GM12878 (cell line): Measurements from ENCODE around the gene METAP1D. TPM values are rescaled to one million over a fixed set of nuclear protein-coding genes. Genes with fewer than 3 reads are reported as not detected.

ENCODE experiments used
- ATAC-seq: fragments of 200-7000 bp; cut with Tn5 transposase; 3 replicates; pipeline ENCODE4 v1.9.1; 2020; ENCODE audit warnings: mild to moderate bottlenecking, moderate library complexity
- BruUV-seq: library from RNA; stranded (reverse); fragments of 400-500 nt; replicated peaks from 2 replicates; lab custom pipeline; 2021; lab: Mats Ljungman, UMichigan
- CTCF ChIA-PET: fragments of 300-600 bp; sonication (Branson Sonifier 250); formaldehyde crosslinking; extraction: SDS; loops from one replicate; lab custom pipeline; 2021; ENCODE audit warnings: inconsistent platforms; lab: Yijun Ruan, JAX
- POLR2A ChIA-PET: fragments of 350-600 bp; formaldehyde crosslinking; extraction: SDS; loops from one replicate; lab custom pipeline; 2021; ENCODE audit warnings: inconsistent platforms; lab: Charles Lee
- RAD21 ChIA-PET: fragments of 300-600 bp; sonication (Branson Sonifier 250); formaldehyde crosslinking; loops from one replicate; lab custom pipeline; 2023; ENCODE audit warnings: antibody characterized with exemption; ENCODE audit not compliant: unreplicated experiment; lab: Charles Lee
- SMC1A ChIA-PET: fragments of 300-600 bp; sonication (Branson Sonifier 250); formaldehyde crosslinking; loops from one replicate; lab custom pipeline; 2023; ENCODE audit not compliant: unreplicated experiment, uncharacterized antibody; lab: Charles Lee
- DNase-seq: peaks from one replicate; pipeline ENCODE4 v3.0.0-alpha.2; 2011; ENCODE audit warnings: low read depth, low spot score
- FAIRE-seq: peaks from 3 replicates; lab custom pipeline; 2011; peaks lifted over from hg19 to GRCh38; lab: Jason Lieb, UNC
- H2AFZ ChIP-seq: 2 replicates; pipeline ENCODE4 v1.6.0; 2011; ENCODE audit warnings: low read depth, low read length, control low read depth; ENCODE audit not compliant: control insufficient read depth
- H3K27ac ChIP-seq: 2 replicates; pipeline ENCODE4 v1.5.1; 2011; ENCODE audit warnings: control low read depth; ENCODE audit not compliant: control insufficient read depth, insufficient read depth
- H3K27me3 ChIP-seq, 2 experiments: replicated peaks in 1 of 2; 2 replicates each; pipeline versions ENCODE4 v1.6.0 to v1.6.1; 2011; ENCODE audit warnings: low read length in 1 of 2; ENCODE audit not compliant: control insufficient read depth in 2 of 2, insufficient read depth in 2 of 2
- H3K36me3 ChIP-seq, 2 experiments: 2 replicates each; pipeline ENCODE4 v1.5.1; 2011; ENCODE audit warnings: low read length in 1 of 2; ENCODE audit not compliant: control insufficient read depth in 2 of 2, insufficient read depth in 2 of 2
- H3K4me1 ChIP-seq: 2 replicates; pipeline ENCODE4 v1.6.1; 2011; ENCODE audit warnings: mild to moderate bottlenecking, low read length, moderate library complexity, mixed read lengths; ENCODE audit not compliant: control insufficient read depth, insufficient read depth
- H3K4me2 ChIP-seq: 2 replicates; pipeline ENCODE4 v1.6.0; 2011; ENCODE audit warnings: control low read depth; ENCODE audit not compliant: control insufficient read depth, insufficient read depth
- H3K4me3 ChIP-seq: fragments of 200-600 bp; sonication (generic); 2 replicates; pipeline ENCODE4 v1.5.1; 2016
- H3K79me2 ChIP-seq: 2 replicates; pipeline ENCODE4 v1.6.0; 2011; ENCODE audit warnings: low read length; ENCODE audit not compliant: control insufficient read depth, insufficient read depth
- H3K9ac ChIP-seq: 2 replicates; pipeline ENCODE4 v1.8.0; 2011; ENCODE audit warnings: low read length, control low read depth, mixed read lengths; ENCODE audit not compliant: control insufficient read depth, insufficient read depth
- H3K9me3 ChIP-seq: replicated peaks from 3 replicates; pipeline ENCODE4 v1.5.1; 2011; ENCODE audit warnings: mild to moderate bottlenecking, low read length; ENCODE audit not compliant: control insufficient read depth, insufficient read depth
- H4K20me1 ChIP-seq: 2 replicates; pipeline ENCODE4 v1.6.0; 2011; ENCODE audit not compliant: control insufficient read depth, insufficient read depth
- BHLHE40 ChIP-seq, 2 experiments: fragments of 450-650 bp in 1 of 2; IDR thresholded peaks; 2 replicates each; pipeline ENCODE4 v1.6.1; 2011 to 2017; ENCODE audit warnings: low read depth in 2 of 2, borderline replicate concordance in 1 of 2, improper control_type of control experiment in 1 of 2, low read length in 1 of 2, mild to moderate bottlenecking in 1 of 2
- BMI1 ChIP-seq: fragments of 450-650 bp; IDR thresholded peaks from 2 replicates; pipeline ENCODE4 v1.6.1; 2016; ENCODE audit warnings: mild to moderate bottlenecking, moderate library complexity, borderline replicate concordance
- EZH2 ChIP-seq: IDR thresholded peaks from 2 replicates; pipeline ENCODE4 v1.6.1; 2012; ENCODE audit warnings: low read depth, mild to moderate bottlenecking, control low read depth, inconsistent platforms, low read length, borderline replicate concordance; ENCODE audit not compliant: control insufficient read depth
- GATAD2B ChIP-seq: fragments of 450-650 bp; conservative IDR thresholded peaks from 2 replicates; pipeline ENCODE4 v1.6.1; 2017; ENCODE audit warnings: low read depth, mild to moderate bottlenecking, moderate library complexity
- MAX ChIP-seq: IDR thresholded peaks from 2 replicates; pipeline ENCODE4 v1.6.1; 2012; ENCODE audit warnings: low read depth, low read length, improper control_type of control experiment
- WGBS: methylation state at CpG from one replicate; pipeline ENCODE4 v1.1.6; 2016; ENCODE audit warnings: low lambda C conversion rate; ENCODE audit not compliant: insufficient replicate concordance, insufficient coverage; ENCODE audit errors: missing lambda C conversion rate; 5-methylcytosine and 5-hydroxymethylcytosine counted together
- in situ Hi-C: fragments of 300-500 bp; cut with MboI; formaldehyde crosslinking; loops from 9 replicates; pipeline ENCODE4 v1.14.3; 2018; ENCODE audit warnings: mixed read lengths
- intact Hi-C: fragments of 100-400 bp; cut with micrococcal nuclease; formaldehyde crosslinking; loops from one replicate; pipeline ENCODE4 v1.14.2; 2022; ENCODE audit not compliant: unreplicated experiment
- polyA plus RNA-seq, 11 experiments: library from polyadenylated mRNA; depleted of rRNA in 4 of 11; unstranded in 6 of 11; stranded (reverse) in 5 of 11; fragments of >200 nt; fragmentation: Nextera tagmentation in 4 of 11; fragmentation: Illumina TruSeq in 1 of 11; extraction: Ambion mirVana in 4 of 11; extraction: Trizol in 1 of 11; gene quantifications; 1 replicate in 1 of 11; 2 replicates in 10 of 11; pipeline versions ENCODE4 v1.2.1 to v1.2.3, GENCODE V29; 2011 to 2016; ENCODE audit warnings: inconsistent platforms in 2 of 11, missing spikeins in 2 of 11, low read depth in 1 of 11
- total RNA-seq, 4 experiments: library from RNA; depleted of rRNA in 3 of 4; stranded (reverse); fragments of >200 nt in 3 of 4; fragmentation: Illumina TruSeq in 1 of 4; extraction: Trizol in 1 of 4; gene quantifications; 2 replicates each; pipeline versions ENCODE4 v1.2.1 to v1.2.3, GENCODE V29; 2013 to 2021

The METAP1D gene
- total and polyA plus RNA-seq, 10 of the 15 experiments (the other 5 are each of a cell fraction or from before 2014, with no cell fraction given): 4.5 to 12.1 (median 7.8) TPM

- SMC1A ChIA-PET: interaction anchor here (1.0 kb wide), 1 partner anchor 288 kb away, joined by 3 read pairs; no protein-coding TSS in a partner anchor
- in situ Hi-C loops (loop anchor here (10.0 to 25.0 kb wide), 3 partner anchors 287 to 1125 kb away; no protein-coding TSS in a partner anchor), intact Hi-C loops (loop anchor here (5.0 to 10.0 kb wide), 2 partner anchors 102 to 145 kb away; partner anchors contain the start of gene METAP1D)
- no peak for ATAC-seq
- no peak for FAIRE-seq
- H2AFZ ChIP-seq: no peak overlapping the region
- H3K4me2 ChIP-seq: peak overlapping the region; percentile 73
- CTCF ChIA-PET: interaction anchor here (0.6 to 1.1 kb wide), 5 partner anchors 16 to 396 kb away, joined by 3 to 6 read pairs (median 3); no protein-coding TSS in a partner anchor
- peaks cover 41% of the 10 kb centered on the region for H3K4me1 ChIP-seq
- TF ChIP-seq EZH2 (0 out of 2 replicates have a peak, but pooled peaks have one; percentile 31), MAX (no peak), BHLHE40 (IDR thresholded peaks at IDR 0.05; ENCODE audit: borderline replicate concordance in 1 of 2, low read depth in 2 of 2, low read length in 1 of 2) (no peak), BMI1 (0 out of 2 replicates have a peak, but pooled peaks have one; percentile 15), GATAD2B (no peak)
- no peak overlapping the region for H3K4me3 ChIP-seq
- no peaks in the 10 kb centered on the region for H4K20me1 ChIP-seq
- H3K9me3 ChIP-seq: no peaks in the 10 kb centered on the region
- H3K27me3 ChIP-seq: peaks cover 32 to 48% of the 10 kb centered on the region in 2 experiments
- BruUV-seq: no TSS peak
- no peak overlapping the region for H3K9ac ChIP-seq
- H3K79me2 ChIP-seq: no peaks in the 10 kb centered on the region
- RAD21 ChIA-PET: interaction anchor here (0.6 to 1.4 kb wide), 4 partner anchors 21 to 1182 kb away, joined by 3 to 4 read pairs (median 3); no protein-coding TSS in a partner anchor
- no peak for DNase-seq
- no peaks in the 10 kb centered on the region for H3K36me3 ChIP-seq
- no peak overlapping the region for H3K27ac ChIP-seq
- WGBS: 40% methylated on average over 6 of the region's 13 CpGs
- POLR2A ChIA-PET: interaction anchor here (0.9 kb wide), 1 partner anchor 387 kb away, joined by 3 read pairs; no protein-coding TSS in a partner anchor
Measured at GRCh38 chr2:172099472-172100079, 99.8 kb downstream of the METAP1D start.
